Testis (tissue), 3 donors: ENCODE measurements around the gene ZNF70. TPM values are rescaled to one million over a fixed set of nuclear protein-coding genes. Genes with fewer than 3 reads are reported as not detected.

ENCODE experiments used
- DNase-seq: peaks from one replicate; pipeline ENCODE4 v3.0.0-alpha.2; 2019
- H3K27ac ChIP-seq, 2 donors: fragments of 200-600 bp; sonication (generic); one replicate each; pipeline ENCODE4 v1.5.1; 2019
- H3K27me3 ChIP-seq: fragments of 200-600 bp; sonication (generic); one replicate; pipeline ENCODE4 v1.5.1; 2019
- H3K36me3 ChIP-seq: fragments of 200-600 bp; sonication (generic); one replicate; pipeline ENCODE4 v1.5.1; 2017; ENCODE audit warnings: low read depth; ENCODE audit errors: missing control alignments
- H3K4me1 ChIP-seq: fragments of 200-600 bp; sonication (generic); one replicate; pipeline ENCODE4 v1.5.1; 2019
- H3K4me3 ChIP-seq, 2 donors: fragments of 200-600 bp; sonication (generic); one replicate each; pipeline ENCODE4 v1.5.1; 2017 to 2019
- H3K9me3 ChIP-seq: fragments of 200-600 bp; sonication (generic); one replicate; pipeline ENCODE4 v1.5.1; 2017
- CTCF ChIP-seq, 3 experiments: fragments of 450-650 bp in 2 of 3; fragments of 200-600 bp in 1 of 3; sonication (generic) in 1 of 3; IDR thresholded peaks; one replicate each; pipeline ENCODE4 v1.5.1; 2016 to 2019; ENCODE audit warnings: antibody characterized with exemption in 3 of 3, mild to moderate bottlenecking in 2 of 3, moderate library complexity in 1 of 3
- POLR2A ChIP-seq: fragments of 450-650 bp; IDR thresholded peaks from one replicate; pipeline ENCODE4 v1.6.1; 2017; ENCODE audit warnings: antibody characterized with exemption, mild to moderate bottlenecking, moderate library complexity
- WGBS, 2 donors: methylation state at CpG; one replicate each; pipeline ENCODE4 v1.1.5; 2018; 5-methylcytosine and 5-hydroxymethylcytosine counted together
- intact Hi-C: fragments of 100-400 bp; cut with DNase I; formaldehyde crosslinking; loops from one replicate; pipeline ENCODE4 v1.15.1; 2023; ENCODE audit warnings: low total_unique reads
- polyA plus RNA-seq: library from polyadenylated mRNA; stranded (reverse); fragments of 350-450 nt; fragmentation: Illumina TruSeq; extraction: RNeasy Lipid Tissue Mini Kit (QIAGEN cat#74804); gene quantifications from one replicate; pipeline ENCODE4 v1.2.3, GENCODE V29; 2014; ENCODE audit warnings: low read depth, low replicate concordance; ENCODE audit not compliant: insufficient read depth
- total RNA-seq, 2 donors: library from RNA; depleted of rRNA; stranded (reverse); fragments of >200 nt; gene quantifications; one replicate each; pipeline ENCODE4 v1.2.3, GENCODE V29; 2016

The ZNF70 gene
- total and polyA plus RNA-seq, 3 donors from 2014 or later = 2.9 to 8.7 (median 7.2) TPM

- no peak overlapping the region for H3K27ac ChIP-seq
Measured at GRCh38 chr22:23779731-23780130, 28.8 kb upstream of the ZNF70 start.

GRCh38 chr22:23779083-23779482 lies 28.2 kb upstream of the ZNF70 start:
- Histone ChIP-seq H3K27ac (no peak overlapping the region), H3K4me1 (no peaks in the 10 kb centered on the region), H3K36me3 (no peaks in the 10 kb centered on the region), H3K4me3 (no peak overlapping the region), H3K27me3 (no peaks in the 10 kb centered on the region), H3K9me3 (no peaks in the 10 kb centered on the region)
- DNase-seq = no peak
- 95% methylated on average over 14 of the region's 16 CpGs; no CpG with 5 or more reads in 1 of the 2 donors for WGBS, 2 donors
- intact Hi-C loops = no loop called here
- TF ChIP-seq CTCF (IDR thresholded peaks at IDR 0.05) (no peak), POLR2A (no peak)

More at GRCh38 chr22:23779731-23780130, 28.8 kb upstream of the ZNF70 start:
- Histone ChIP-seq H3K4me1 (no peaks in the 10 kb centered on the region), H3K4me3 (no peak overlapping the region), H3K9me3 (no peaks in the 10 kb centered on the region), H3K36me3 (no peaks in the 10 kb centered on the region), H3K27me3 (no peaks in the 10 kb centered on the region)
- TF ChIP-seq CTCF (IDR thresholded peaks at IDR 0.05) (no peak), POLR2A (no peak)
- WGBS, 2 donors = 88 to 95% methylated on average over 3 to 5 of the region's 5 CpGs
- no peak for DNase-seq
- intact Hi-C loops = no loop called here

DNA sequence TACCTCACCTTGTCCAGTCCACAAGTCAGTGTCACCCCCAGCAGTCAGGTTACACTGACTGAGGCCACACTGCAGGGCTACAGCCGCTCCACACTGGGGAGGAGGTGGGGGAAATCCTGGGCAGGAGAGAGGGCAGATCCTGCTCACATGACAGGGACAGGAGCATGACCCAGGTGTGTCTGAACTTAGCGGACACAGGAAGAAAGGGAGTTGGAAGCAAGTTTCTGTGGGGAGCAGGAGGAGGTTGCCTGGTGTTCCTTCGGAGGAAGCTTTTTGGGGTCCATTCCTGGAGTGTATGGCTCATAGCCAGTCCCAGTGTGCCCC lies 27.6 kb upstream of the ZNF70 start:
- DNase-seq = no peak
- Histone ChIP-seq H3K4me3 (no peak overlapping the region), H3K9me3 (no peaks in the 10 kb centered on the region), H3K36me3 (no peaks in the 10 kb centered on the region), H3K4me1 (no peaks in the 10 kb centered on the region), H3K27me3 (no peaks in the 10 kb centered on the region), H3K27ac (no peak overlapping the region)
- 85 to 91% methylated on average over 3 of the region's 3 CpGs for WGBS, 2 donors
- TF ChIP-seq POLR2A = no peak
- intact Hi-C loops = no loop called here

DNA sequence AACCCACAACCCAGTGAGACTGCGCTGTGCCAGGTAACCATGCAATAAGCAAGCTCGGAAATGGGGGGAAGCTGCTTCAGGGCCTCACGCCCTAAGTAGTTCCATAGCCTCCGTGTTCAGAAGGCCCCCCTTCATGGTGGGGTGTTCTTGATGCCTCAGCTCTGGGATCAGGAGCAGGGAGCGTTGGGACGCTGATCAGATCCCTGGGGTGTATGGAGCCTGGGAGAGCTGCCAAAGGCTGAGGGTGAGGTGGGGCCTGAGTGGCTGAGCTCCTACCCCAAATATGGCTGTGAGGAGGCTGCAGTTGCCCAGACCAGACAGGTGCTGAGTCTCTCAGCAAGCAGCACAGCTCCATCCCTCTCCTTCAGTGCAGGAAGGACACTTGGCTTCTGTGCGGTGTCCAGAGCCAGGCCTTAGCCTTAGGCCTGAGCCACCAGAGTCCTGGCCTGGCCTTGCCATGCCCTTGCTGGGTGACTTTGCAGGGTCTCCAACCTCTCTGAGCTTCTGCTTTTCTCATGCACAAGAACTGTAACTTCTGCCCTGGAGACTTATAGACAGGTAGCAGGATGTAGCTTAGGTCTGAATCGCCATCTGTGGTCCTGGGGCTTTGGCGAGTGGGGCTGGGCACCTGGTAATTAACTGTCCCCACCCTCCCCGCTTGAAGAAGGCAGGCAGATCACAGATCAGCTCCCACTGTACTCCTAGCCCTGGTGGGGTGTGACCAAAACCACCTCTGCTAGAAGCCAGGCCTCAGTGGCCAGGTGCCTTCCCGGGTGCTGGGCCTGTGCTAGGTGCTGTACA lies 27.1 kb upstream of the ZNF70 start:
- Histone ChIP-seq H3K27me3 (no peaks in the 10 kb centered on the region), H3K4me1 (no peaks in the 10 kb centered on the region), H3K4me3 (no peak overlapping the region), H3K9me3 (no peaks in the 10 kb centered on the region), H3K27ac (no peak overlapping the region), H3K36me3 (no peaks in the 10 kb centered on the region)
- intact Hi-C loops = no loop called here
- WGBS, 2 donors = 87 to 92% methylated on average over 10 to 11 of the region's 11 CpGs
- TF ChIP-seq POLR2A = no peak
- no peak for TF ChIP-seq CTCF (IDR thresholded peaks at IDR 0.05)
- DNase-seq = no peak

GRCh38 chr22:23775779-23776375 lies 25.0 kb upstream of the ZNF70 start:
- H3K36me3 ChIP-seq = no peaks in the 10 kb centered on the region
- intact Hi-C loops = no loop called here
- no peaks in the 10 kb centered on the region for H3K27me3 ChIP-seq
- WGBS, 2 donors = 75 to 91% methylated on average over 3 of the region's 3 CpGs
- no peak overlapping the region for H3K27ac ChIP-seq
- no peak overlapping the region for H3K4me3 ChIP-seq
- no peak for DNase-seq
- TF ChIP-seq POLR2A (no peak), CTCF (IDR thresholded peaks at IDR 0.05) (no peak)
- H3K9me3 ChIP-seq = no peaks in the 10 kb centered on the region
- H3K4me1 ChIP-seq = peaks cover 6% of the 10 kb centered on the region
